Measurements from ENCODE around the gene PIP4K2C.

Gene PIP4K2C

DNA sequence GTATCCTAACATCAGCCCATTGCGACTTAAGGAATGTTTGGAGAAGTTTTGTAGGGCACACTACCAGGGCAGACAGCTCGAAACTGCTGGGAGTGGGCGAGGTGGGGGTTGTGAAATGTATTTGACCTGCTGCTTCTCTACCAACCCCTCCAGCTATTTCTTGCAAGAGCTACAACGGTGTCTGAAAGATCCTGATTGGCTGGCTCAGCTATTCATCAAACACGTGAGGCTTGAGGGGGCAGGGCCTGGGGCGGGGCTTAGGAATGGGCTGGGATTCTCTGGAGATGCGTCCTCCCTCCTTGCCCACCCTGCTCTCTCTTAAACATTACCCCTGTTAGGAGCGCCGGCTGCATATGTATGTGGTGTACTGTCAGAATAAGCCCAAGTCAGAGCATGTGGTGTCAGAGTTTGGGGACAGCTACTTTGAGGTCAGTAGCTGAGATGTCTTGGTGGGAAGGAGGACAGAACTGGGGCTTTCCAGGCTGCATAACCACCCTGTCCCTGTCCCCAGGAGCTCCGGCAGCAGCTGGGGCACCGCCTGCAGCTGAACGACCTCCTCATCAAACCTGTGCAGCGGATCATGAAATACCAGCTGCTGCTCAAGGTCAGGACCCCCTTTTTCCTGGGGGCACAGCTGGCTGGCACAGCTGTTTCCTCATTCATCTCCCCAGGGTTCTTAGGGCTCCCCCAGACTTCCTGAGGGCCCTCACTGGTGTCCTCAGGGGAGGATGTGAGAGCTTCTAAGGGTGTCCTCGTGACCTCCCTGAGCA, 23.4 kb downstream of the PIP4K2C start:
- TF ChIP-seq EZH2 (optimal IDR thresholded peaks at IDR 0.05; ENCODE audit: low read depth, low read length) (no peak), EZH2phosphoT487 (IDR thresholded peaks at IDR 0.05; ENCODE audit: low read length) (no peak)
- TF ChIP-seq, protein P1, sequence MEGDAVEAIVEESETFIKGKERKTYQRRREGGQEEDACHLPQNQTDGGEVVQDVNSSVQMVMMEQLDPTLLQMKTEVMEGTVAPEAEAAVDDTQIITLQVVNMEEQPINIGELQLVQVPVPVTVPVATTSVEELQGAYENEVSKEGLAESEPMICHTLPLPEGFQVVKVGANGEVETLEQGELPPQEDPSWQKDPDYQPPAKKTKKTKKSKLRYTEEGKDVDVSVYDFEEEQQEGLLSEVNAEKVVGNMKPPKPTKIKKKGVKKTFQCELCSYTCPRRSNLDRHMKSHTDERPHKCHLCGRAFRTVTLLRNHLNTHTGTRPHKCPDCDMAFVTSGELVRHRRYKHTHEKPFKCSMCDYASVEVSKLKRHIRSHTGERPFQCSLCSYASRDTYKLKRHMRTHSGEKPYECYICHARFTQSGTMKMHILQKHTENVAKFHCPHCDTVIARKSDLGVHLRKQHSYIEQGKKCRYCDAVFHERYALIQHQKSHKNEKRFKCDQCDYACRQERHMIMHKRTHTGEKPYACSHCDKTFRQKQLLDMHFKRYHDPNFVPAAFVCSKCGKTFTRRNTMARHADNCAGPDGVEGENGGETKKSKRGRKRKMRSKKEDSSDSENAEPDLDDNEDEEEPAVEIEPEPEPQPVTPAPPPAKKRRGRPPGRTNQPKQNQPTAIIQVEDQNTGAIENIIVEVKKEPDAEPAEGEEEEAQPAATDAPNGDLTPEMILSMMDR (IDR thresholded peaks at IDR 0.05; ENCODE audit: low read length), result no peak
- peak; percentile 30 for DNase-seq
- Histone ChIP-seq H3K27ac (ENCODE audit: low read length) (no peak overlapping the region), H3K9ac (ENCODE audit: low read length) (no peak overlapping the region), H2AFZ (ENCODE audit: low read length) (peak overlapping the region; percentile 22; the same call in 1 of the 2 replicates), H3K4me2 (ENCODE audit: low read depth, low read length) (peak overlapping the region; percentile 11; the same call in 1 of the 2 replicates), H3K9me2 (replicated peaks; ENCODE audit: insufficient read depth, low read length) (no peaks in the 10 kb centered on the region), H3K36me3 (replicated peaks; ENCODE audit: insufficient read depth, low read length) (no peaks in the 10 kb centered on the region), H3K9me3 (replicated peaks; ENCODE audit: insufficient read depth, low read length) (no peaks in the 10 kb centered on the region), H3K4me1 (ENCODE audit: low read length) (peaks cover 5% of the 10 kb centered on the region; the same call in 1 of the 2 replicates), H4K20me1 (ENCODE audit: insufficient read depth, low read length) (no peaks in the 10 kb centered on the region), H3K27me3 (replicated peaks; ENCODE audit: insufficient read depth, low read length) (peaks cover 15% of the 10 kb centered on the region), H3K79me2 (ENCODE audit: low read length) (no peaks in the 10 kb centered on the region), H3K4me3 (ENCODE audit: low read length) (no peak overlapping the region), H3F3A (ENCODE audit: insufficient read depth, low read length) (no peaks in the 10 kb centered on the region)

DNA sequence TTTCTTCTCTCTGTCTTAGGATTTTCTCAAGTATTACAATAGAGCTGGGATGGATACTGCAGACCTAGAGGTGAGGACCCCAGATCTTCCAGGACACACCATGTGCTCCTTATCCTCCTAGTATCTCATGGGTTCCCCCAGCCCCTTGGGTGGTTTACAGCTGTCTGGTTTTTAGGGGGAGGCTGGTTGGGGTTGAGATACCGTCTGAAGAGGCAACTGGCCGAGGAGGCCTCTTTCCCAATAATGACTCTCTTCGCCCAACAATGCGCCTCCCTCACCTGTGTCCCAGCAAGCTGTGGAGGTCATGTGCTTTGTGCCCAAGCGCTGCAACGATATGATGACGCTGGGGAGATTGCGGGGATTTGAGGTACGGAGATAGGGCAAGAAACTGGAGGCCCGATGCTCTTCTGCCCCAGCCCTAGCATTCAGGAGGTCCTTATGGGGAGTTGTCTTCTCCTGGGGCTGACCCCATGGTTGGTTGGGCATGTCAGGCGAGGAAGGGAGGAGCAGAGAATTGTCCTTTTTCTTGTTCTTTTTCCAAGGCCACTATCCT, 24.0 kb downstream of the PIP4K2C start:
- no peaks in the 10 kb centered on the region for H3K9me3 ChIP-seq (replicated peaks; ENCODE audit: insufficient read depth, low read length)
- peaks cover 21% of the 10 kb centered on the region for H3K27me3 ChIP-seq (replicated peaks; ENCODE audit: insufficient read depth, low read length)
- peaks cover 5% of the 10 kb centered on the region; the same call in 1 of the 2 replicates for H3K4me1 ChIP-seq (ENCODE audit: low read length)
- no peaks in the 10 kb centered on the region for H3K9me2 ChIP-seq (replicated peaks; ENCODE audit: insufficient read depth, low read length)
- H4K20me1 ChIP-seq (ENCODE audit: insufficient read depth, low read length), result no peaks in the 10 kb centered on the region
- no peaks in the 10 kb centered on the region for H3K79me2 ChIP-seq (ENCODE audit: low read length)
- no peak overlapping the region for H3K4me2 ChIP-seq (ENCODE audit: low read depth, low read length)
- no peak overlapping the region for H3K9ac ChIP-seq (ENCODE audit: low read length)
- no peaks in the 10 kb centered on the region for H3F3A ChIP-seq (ENCODE audit: insufficient read depth, low read length)
- DNase-seq, result no peak
- H3K27ac ChIP-seq (ENCODE audit: low read length), result no peak overlapping the region
- H3K4me3 ChIP-seq (ENCODE audit: low read length), result no peak overlapping the region
- TF ChIP-seq EZH2phosphoT487 (IDR thresholded peaks at IDR 0.05; ENCODE audit: low read length) (no peak), EZH2 (optimal IDR thresholded peaks at IDR 0.05; ENCODE audit: low read depth, low read length) (no peak)
- TF ChIP-seq, protein P1 (IDR thresholded peaks at IDR 0.05; ENCODE audit: low read length), result no peak
- no peaks in the 10 kb centered on the region for H3K36me3 ChIP-seq (replicated peaks; ENCODE audit: insufficient read depth, low read length)
- no peak overlapping the region for H2AFZ ChIP-seq (ENCODE audit: low read length)

DNA sequence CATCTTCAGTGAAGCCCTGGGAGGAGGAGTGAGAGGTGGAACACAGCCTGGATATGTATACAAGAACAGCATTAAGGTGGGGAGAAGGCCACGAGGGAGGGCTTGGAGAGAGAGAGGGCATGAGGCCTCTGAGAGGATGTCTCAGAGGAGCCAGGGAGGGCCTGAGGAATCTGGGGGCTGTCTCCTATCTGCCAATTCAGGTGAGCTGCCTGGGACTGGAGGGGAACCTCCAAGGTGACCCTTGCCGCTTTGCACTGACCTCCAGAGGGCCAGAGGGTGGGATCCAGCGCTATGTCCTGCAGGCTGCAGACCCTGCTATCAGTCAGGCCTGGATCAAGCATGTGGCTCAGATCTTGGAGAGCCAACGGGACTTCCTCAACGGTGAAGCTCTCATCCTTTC, 24.6 kb downstream of the PIP4K2C start:
- no peak overlapping the region for H3K9ac ChIP-seq (ENCODE audit: low read length)
- no peaks in the 10 kb centered on the region for H3K36me3 ChIP-seq (replicated peaks; ENCODE audit: insufficient read depth, low read length)
- no peaks in the 10 kb centered on the region for H3F3A ChIP-seq (ENCODE audit: insufficient read depth, low read length)
- no peak overlapping the region for H3K27ac ChIP-seq (ENCODE audit: low read length)
- no peaks in the 10 kb centered on the region for H3K9me3 ChIP-seq (replicated peaks; ENCODE audit: insufficient read depth, low read length)
- no peak overlapping the region for H3K4me3 ChIP-seq (ENCODE audit: low read length)
- no peak overlapping the region for H2AFZ ChIP-seq (ENCODE audit: low read length)
- H3K79me2 ChIP-seq (ENCODE audit: low read length), result no peaks in the 10 kb centered on the region
- no peak for DNase-seq
- no peak overlapping the region for H3K4me2 ChIP-seq (ENCODE audit: low read depth, low read length)
- H3K4me1 ChIP-seq (ENCODE audit: low read length), result peaks cover 5% of the 10 kb centered on the region; the same call in 1 of the 2 replicates
- peaks cover 27% of the 10 kb centered on the region for H3K27me3 ChIP-seq (replicated peaks; ENCODE audit: insufficient read depth, low read length)
- H4K20me1 ChIP-seq (ENCODE audit: insufficient read depth, low read length), result no peaks in the 10 kb centered on the region
- H3K9me2 ChIP-seq (replicated peaks; ENCODE audit: insufficient read depth, low read length), result no peaks in the 10 kb centered on the region
- TF ChIP-seq EZH2phosphoT487 (IDR thresholded peaks at IDR 0.05; ENCODE audit: low read length) (no peak), EZH2 (optimal IDR thresholded peaks at IDR 0.05; ENCODE audit: low read depth, low read length) (no peak)
- TF ChIP-seq, protein P1 (IDR thresholded peaks at IDR 0.05; ENCODE audit: low read length), result no peak

All from MM.1S (cell line).